IMR-90 (cell line): ENCODE measurements around the gene HMGN2. TPM values are rescaled to one million over a fixed set of nuclear protein-coding genes. Genes with fewer than 3 reads are reported as not detected.

ENCODE experiments used
- ATAC-seq: fragments of 200-7000 bp; cut with Tn5 transposase; 2 replicates; pipeline ENCODE4 v1.9.1; 2020; ENCODE audit warnings: low read depth, mild to moderate bottlenecking, moderate library complexity
- BruUV-seq: library from RNA; stranded (reverse); fragments of 400-500 nt; replicated peaks from 2 replicates; lab custom pipeline; 2021; lab: Mats Ljungman, UMichigan
- CTCF ChIA-PET: fragments of 300-600 bp; formaldehyde crosslinking; extraction: SDS; loops from one replicate; lab custom pipeline; 2021; ENCODE audit warnings: antibody characterized with exemption; lab: Yijun Ruan, JAX
- POLR2A ChIA-PET: fragments of 300-600 bp; sonication (Branson Sonifier 250); formaldehyde crosslinking; loops from one replicate; lab custom pipeline; 2022; ENCODE audit warnings: antibody characterized with exemption; ENCODE audit not compliant: unreplicated experiment; lab: Charles Lee
- DNase-seq: peaks from one replicate; pipeline ENCODE4 v3.0.0; 2013
- H2AFZ ChIP-seq: replicated peaks from 2 replicates; pipeline ENCODE3; 2013; ENCODE audit warnings: low read length, mild to moderate bottlenecking; ENCODE audit not compliant: poor library complexity
- H2AK5ac ChIP-seq: 2 replicates; pipeline ENCODE4 v1.6.1; 2013; ENCODE audit warnings: low read depth, low read length, inconsistent platforms
- H2AK9ac ChIP-seq: replicated peaks from 2 replicates; pipeline ENCODE3; 2013; ENCODE audit warnings: mild to moderate bottlenecking, low read depth, low read length, moderate library complexity; ENCODE audit not compliant: poor library complexity
- H2BK120ac ChIP-seq: 2 replicates; pipeline ENCODE4 v1.6.1; 2013; ENCODE audit warnings: low read depth, low read length, inconsistent platforms
- H2BK15ac ChIP-seq: 3 replicates; pipeline ENCODE4 v1.6.1; 2013; ENCODE audit warnings: low read depth, low read length, inconsistent platforms
- H2BK20ac ChIP-seq: 2 replicates; pipeline ENCODE4 v1.6.1; 2013; ENCODE audit warnings: low read depth, mild to moderate bottlenecking, inconsistent platforms, low read length, moderate library complexity
- H2BK5ac ChIP-seq: 2 replicates; pipeline ENCODE4 v1.6.1; 2013; ENCODE audit warnings: mild to moderate bottlenecking, low read depth, low read length, inconsistent platforms; ENCODE audit not compliant: poor library complexity, severe bottlenecking
- H3K14ac ChIP-seq: replicated peaks from 2 replicates; pipeline ENCODE4 v1.6.1; 2013; ENCODE audit warnings: low read depth, low read length, inconsistent platforms
- H3K18ac ChIP-seq: 2 replicates; pipeline ENCODE4 v1.6.1; 2013; ENCODE audit warnings: low read depth, low read length, control low read depth
- H3K23ac ChIP-seq: 2 replicates; pipeline ENCODE4 v1.6.1; 2013; ENCODE audit warnings: low read depth, low read length, inconsistent platforms
- H3K27ac ChIP-seq: 2 replicates; pipeline ENCODE4 v1.5.1; 2013; ENCODE audit warnings: mild to moderate bottlenecking, control low read depth, low read length; ENCODE audit not compliant: insufficient read depth
- H3K27me3 ChIP-seq: 2 replicates; pipeline ENCODE4 v1.6.1; 2013; ENCODE audit warnings: low read length; ENCODE audit not compliant: control insufficient read depth, insufficient read depth
- H3K36me3 ChIP-seq: 2 replicates; pipeline ENCODE4 v1.6.1; 2013; ENCODE audit warnings: low read length, mixed read lengths; ENCODE audit not compliant: control insufficient read depth, insufficient read depth
- H3K4ac ChIP-seq: 2 replicates; pipeline ENCODE4 v1.6.1; 2013; ENCODE audit warnings: low read depth, low read length, inconsistent platforms
- H3K4me1 ChIP-seq: 2 replicates; pipeline ENCODE4 v1.6.1; 2013; ENCODE audit warnings: low read length, mixed read lengths; ENCODE audit not compliant: control insufficient read depth, insufficient read depth
- H3K4me2 ChIP-seq: 2 replicates; pipeline ENCODE4 v1.6.1; 2013; ENCODE audit warnings: low read depth, mild to moderate bottlenecking, control low read depth, low read length, moderate library complexity
- H3K4me3 ChIP-seq: 2 replicates; pipeline ENCODE4 v1.5.1; 2013; ENCODE audit warnings: low read depth, mild to moderate bottlenecking, control low read depth, low read length, moderate library complexity; ENCODE audit not compliant: insufficient read depth
- H3K56ac ChIP-seq: 2 replicates; pipeline ENCODE4 v1.6.1; 2013; ENCODE audit warnings: low read length, inconsistent platforms; ENCODE audit not compliant: insufficient read depth; ENCODE audit errors: extremely low read depth
- H3K79me1 ChIP-seq, 2 experiments: 2 replicates each; pipeline ENCODE4 v1.6.1; 2013; ENCODE audit warnings: low read length in 2 of 2, inconsistent platforms in 1 of 2, low read depth in 1 of 2
- H3K9ac ChIP-seq: 2 replicates; pipeline ENCODE4 v1.6.1; 2013; ENCODE audit warnings: low read depth, low read length, control low read depth
- H3K9me1 ChIP-seq: 2 replicates; pipeline ENCODE4 v1.6.1; 2013; ENCODE audit warnings: low read length, inconsistent platforms; ENCODE audit not compliant: insufficient read depth
- H3K9me3 ChIP-seq: 2 replicates; pipeline ENCODE4 v1.6.1; 2013; ENCODE audit warnings: low read length; ENCODE audit not compliant: control insufficient read depth, insufficient read depth
- H4K20me1 ChIP-seq: 2 replicates; pipeline ENCODE4 v1.6.1; 2013; ENCODE audit warnings: low read length, inconsistent platforms; ENCODE audit not compliant: insufficient read depth
- H4K5ac ChIP-seq: 2 replicates; pipeline ENCODE4 v1.6.1; 2013; ENCODE audit warnings: mild to moderate bottlenecking, low read depth, low read length, control low read depth
- H4K8ac ChIP-seq, 2 experiments: 2 replicates each; pipeline ENCODE4 v1.6.1; 2013; ENCODE audit warnings: low read depth in 2 of 2, low read length in 2 of 2, control low read depth in 1 of 2, inconsistent platforms in 1 of 2
- H4K91ac ChIP-seq: 2 replicates; pipeline ENCODE4 v1.6.1; 2013; ENCODE audit warnings: low read depth, low read length, inconsistent platforms; ENCODE audit not compliant: insufficient read depth
- CEBPB ChIP-seq: IDR thresholded peaks from 2 replicates; pipeline ENCODE4 v1.6.1; 2012; ENCODE audit warnings: low read depth, low read length, improper control_type of control experiment
- MAFK ChIP-seq: IDR thresholded peaks from 2 replicates; pipeline ENCODE4 v1.6.1; 2012; ENCODE audit warnings: low read depth, low read length, improper control_type of control experiment
- MAZ ChIP-seq: IDR thresholded peaks from 2 replicates; pipeline ENCODE4 v1.6.1; 2012; ENCODE audit warnings: low read depth, mild to moderate bottlenecking, low read length, improper control_type of control experiment, moderate library complexity, borderline replicate concordance
- NFE2L2 ChIP-seq: fragments of 150-350 bp; IDR thresholded peaks from 2 replicates; pipeline ENCODE4 v1.6.1; 2016; ENCODE audit warnings: low read depth, mild to moderate bottlenecking, low read length
- RAD21 ChIP-seq: IDR thresholded peaks from 2 replicates; pipeline ENCODE4 v1.6.1; 2012; ENCODE audit warnings: low read length, improper control_type of control experiment
- RFX5 ChIP-seq: IDR thresholded peaks from 2 replicates; pipeline ENCODE4 v1.8.0; 2012; ENCODE audit warnings: low read depth, mild to moderate bottlenecking, low read length, moderate library complexity
- SMC3 ChIP-seq: fragments of 150-350 bp; IDR thresholded peaks from 2 replicates; pipeline ENCODE4 v1.6.1; 2016; ENCODE audit warnings: low read depth, mild to moderate bottlenecking, antibody characterized with exemption, low read length, moderate library complexity
- whole genome bisulfite sequencing, 2 experiments: methylation state at CpG; one replicate each; pipeline versions ENCODE4 v1.1.5 to v1.1.7; 2013; ENCODE audit warnings: missing lambda C conversion rate in 2 of 2; ENCODE audit not compliant: insufficient read length in 1 of 2; ENCODE audit errors: extremely low coverage in 2 of 2; 5-methylcytosine and 5-hydroxymethylcytosine counted together
- dilution Hi-C: fragments of 300-500 bp; cut with HindIII; formaldehyde crosslinking; loops from one replicate; pipeline ENCODE4 v1.14.3; 2018; ENCODE audit warnings: low sequenced_read_pairs; ENCODE audit not compliant: unreplicated experiment
- in situ Hi-C: fragments of 300-500 bp; cut with MboI; formaldehyde crosslinking; loops from 3 replicates; pipeline ENCODE4 v1.14.3; 2019; ENCODE audit warnings: low sequenced_read_pairs, inconsistent platforms, mixed read lengths
- intact Hi-C: fragments of 100-400 bp; cut with micrococcal nuclease; formaldehyde crosslinking; loops from 2 replicates; pipeline ENCODE4 v1.10.0; 2022
- polyA plus RNA-seq, 3 experiments: library from polyadenylated mRNA; depleted of rRNA; stranded (reverse); fragments of >200 nt; gene quantifications; 2 replicates each; pipeline ENCODE4 v1.2.3, GENCODE V29; 2012; ENCODE audit warnings: low replicate concordance in 1 of 3
- total RNA-seq: library from RNA; depleted of rRNA; stranded (reverse); fragments of >200 nt; gene quantifications from 2 replicates; pipeline ENCODE4 v1.2.3, GENCODE V29; 2012
- TF ChIP-seq, protein P1 (sequence below): conservative IDR thresholded peaks from 2 replicates; pipeline ENCODE4 v1.5.1; 2012; ENCODE audit warnings: mild to moderate bottlenecking, low read depth, low read length, improper control_type of control experiment

Gene HMGN2
- total and polyA plus RNA-seq, 2 of the 4 experiments (the other 2 are of a cell fraction): 367 to 505 TPM

DNA sequence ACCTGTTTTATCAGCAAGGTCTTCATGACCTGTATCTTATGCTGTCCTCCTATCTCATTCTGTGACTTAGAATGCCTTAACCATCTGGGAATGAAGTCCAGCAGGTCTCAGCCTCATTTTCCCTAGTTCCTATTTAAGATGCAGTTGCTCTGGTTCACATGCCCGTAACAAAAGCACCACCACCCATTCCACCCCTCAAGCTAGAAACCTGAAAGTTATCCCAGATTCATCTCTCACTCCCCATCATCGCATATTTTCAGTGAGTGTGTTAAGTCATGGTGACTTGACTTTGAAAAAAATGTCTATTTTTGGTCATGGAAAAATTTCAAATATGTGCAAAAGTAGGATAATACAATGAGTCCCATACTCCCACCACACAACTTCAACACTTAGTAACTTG lies 11.7 kb downstream of the HMGN2 start:
- Histone ChIP-seq H2BK15ac (peak overlapping the region; percentile 78; the same call in 1 of the 3 replicates), H3K4ac (peak overlapping the region; percentile 58; the same call in 1 of the 2 replicates), H4K91ac (0 out of 2 replicates have a peak overlapping the region, but pooled peaks have one; percentile 16), H2AFZ (no peak overlapping the region), H3K4me2 (no peak overlapping the region), H3K27me3 (no peaks in the 10 kb centered on the region), H2BK120ac (peak overlapping the region; percentile 74; the same call in 1 of the 2 replicates), H3K56ac (no peak overlapping the region; the same call in 1 of the 2 replicates), H2BK5ac (no peak overlapping the region), H3K27ac (no peak overlapping the region), H3K14ac (peak overlapping the region; percentile 76), H3K4me1 (peaks cover 2% of the 10 kb centered on the region; the same call in 1 of the 2 replicates), H2BK20ac (peak overlapping the region; percentile 89; the same call in 1 of the 2 replicates), H4K20me1 (no peaks in the 10 kb centered on the region), H4K5ac (no peak overlapping the region; the same call in 1 of the 2 replicates), H2AK5ac (peak overlapping the region; percentile 84; the same call in 1 of the 2 replicates), H3K9me3 (no peaks in the 10 kb centered on the region), H3K9ac (no peak overlapping the region), H3K79me1 (no peaks in the 10 kb centered on the region; a peak in 1 of 4 replicates), H3K18ac (no peak overlapping the region), H4K8ac (peak overlapping the region in 1 of 2 experiments; percentile 64; a peak in 2 of 4 replicates), H2AK9ac (no peak overlapping the region), H3K23ac (peak overlapping the region; percentile 80; the same call in 1 of the 2 replicates), H3K9me1 (0 out of 2 replicates have a peak, but pooled peaks cover 4% of the 10 kb centered on the region), H3K4me3 (no peak overlapping the region), H3K36me3 (no peaks in the 10 kb centered on the region)
- intact Hi-C loops (no loop called here), dilution Hi-C loops (no loop called here), in situ Hi-C loops (no loop called here)
- DNase-seq: peak; percentile 54
- WGBS, 2 experiments: no CpG with 5 or more reads among the region's 2 CpGs
- ChIA-PET CTCF (no interaction called here), POLR2A (no interaction called here)
- peak; percentile 25 for ATAC-seq
- TF ChIP-seq NFE2L2: peak; percentile 46; the same call in 1 of the 2 replicates
- TF ChIP-seq MAZ: no peak
- TF ChIP-seq RFX5: no peak
- TF ChIP-seq SMC3: no peak
- no peak for TF ChIP-seq CEBPB
- TF ChIP-seq MAFK: no peak
- TF ChIP-seq, protein P1, sequence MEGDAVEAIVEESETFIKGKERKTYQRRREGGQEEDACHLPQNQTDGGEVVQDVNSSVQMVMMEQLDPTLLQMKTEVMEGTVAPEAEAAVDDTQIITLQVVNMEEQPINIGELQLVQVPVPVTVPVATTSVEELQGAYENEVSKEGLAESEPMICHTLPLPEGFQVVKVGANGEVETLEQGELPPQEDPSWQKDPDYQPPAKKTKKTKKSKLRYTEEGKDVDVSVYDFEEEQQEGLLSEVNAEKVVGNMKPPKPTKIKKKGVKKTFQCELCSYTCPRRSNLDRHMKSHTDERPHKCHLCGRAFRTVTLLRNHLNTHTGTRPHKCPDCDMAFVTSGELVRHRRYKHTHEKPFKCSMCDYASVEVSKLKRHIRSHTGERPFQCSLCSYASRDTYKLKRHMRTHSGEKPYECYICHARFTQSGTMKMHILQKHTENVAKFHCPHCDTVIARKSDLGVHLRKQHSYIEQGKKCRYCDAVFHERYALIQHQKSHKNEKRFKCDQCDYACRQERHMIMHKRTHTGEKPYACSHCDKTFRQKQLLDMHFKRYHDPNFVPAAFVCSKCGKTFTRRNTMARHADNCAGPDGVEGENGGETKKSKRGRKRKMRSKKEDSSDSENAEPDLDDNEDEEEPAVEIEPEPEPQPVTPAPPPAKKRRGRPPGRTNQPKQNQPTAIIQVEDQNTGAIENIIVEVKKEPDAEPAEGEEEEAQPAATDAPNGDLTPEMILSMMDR: no peak
- no peak for TF ChIP-seq RAD21
- no TSS peak for BruUV-seq
